T-cell (primary cell): ENCODE measurements around the gene GSTA3. TPM values are rescaled to one million over a fixed set of nuclear protein-coding genes. Genes with fewer than 3 reads are reported as not detected.
"Not testable (repeated sequence)": the region's sequence is repeated elsewhere in the genome, so short reads cannot be mapped to it uniquely, and the experiment has no call there.

Experiments
- ATAC-seq, 4 experiments: fragments of 200-7000 bp in 3 of 4; fragments of 150-1000 bp in 1 of 4; cut with Tn5 transposase; replicated peaks in 1 of 4; 1 replicate in 3 of 4; 2 replicates in 1 of 4; pipeline ENCODE4 v1.10.0; 2021; ENCODE audit warnings: moderate library complexity in 3 of 4, mild to moderate bottlenecking in 2 of 4, moderate number of reproducible peaks in 1 of 4
- CTCF ChIA-PET, 2 donors: fragments of 300-600 bp; sonication (Branson Sonifier 250); formaldehyde crosslinking; loops; one replicate each; lab custom pipeline; 2022; ENCODE audit warnings: antibody characterized with exemption in 2 of 2; lab: Charles Lee
- POLR2A ChIA-PET, 2 donors: fragments of 300-600 bp; sonication (Branson Sonifier 250); formaldehyde crosslinking; loops; one replicate each; lab custom pipeline; 2022; ENCODE audit warnings: antibody characterized with exemption in 2 of 2; lab: Charles Lee
- DNase-seq, 35 experiments: peaks; one replicate each; pipeline versions ENCODE4 v3.0.0 to v3.0.0-alpha.2; 2013 to 2023
- H3K27ac ChIP-seq: one replicate; pipeline ENCODE4 v1.5.1; 2013; ENCODE audit warnings: low read length
- H3K27me3 ChIP-seq, 2 experiments: replicated peaks in 1 of 2; 1 replicate in 1 of 2; 2 replicates in 1 of 2; pipeline versions ENCODE4 v1.6.1 to v1.7.0; 2013; ENCODE audit warnings: low read length in 1 of 2, mixed read lengths in 1 of 2; ENCODE audit not compliant: control insufficient read depth in 2 of 2, insufficient read depth in 2 of 2; ENCODE audit errors: extremely low read depth in 1 of 2
- H3K36me3 ChIP-seq, 2 donors: 1 replicate in 1 of 2; 2 replicates in 1 of 2; pipeline versions ENCODE4 v1.6.1 to v1.7.0; 2013; ENCODE audit warnings: low read length in 1 of 2; ENCODE audit not compliant: control insufficient read depth in 2 of 2, insufficient read depth in 1 of 2; ENCODE audit errors: extremely low read depth in 1 of 2
- H3K4me1 ChIP-seq, 2 experiments: 1 replicate in 1 of 2; 2 replicates in 1 of 2; pipeline versions ENCODE4 v1.6.1 to v1.7.0; 2013; ENCODE audit warnings: low read length in 2 of 2, mixed read lengths in 1 of 2; ENCODE audit not compliant: insufficient read depth in 2 of 2, control insufficient read depth in 1 of 2; ENCODE audit errors: extremely low read depth in 1 of 2
- H3K4me3 ChIP-seq, 2 donors: 1 replicate in 1 of 2; 2 replicates in 1 of 2; pipeline versions ENCODE4 v1.5.1 to v1.7.0; 2013; ENCODE audit warnings: mild to moderate bottlenecking in 2 of 2, low read length in 1 of 2, moderate library complexity in 1 of 2; ENCODE audit not compliant: control insufficient read depth in 1 of 2; ENCODE audit errors: extremely low read depth in 1 of 2
- H3K9me3 ChIP-seq: 2 replicates; pipeline ENCODE4 v1.7.0; 2013
- H3K27ac Mint-ChIP-seq, 2 donors: one replicate each; pipeline ENCODE4 v1.8.0; 2020 to 2021; ENCODE audit warnings: mild to moderate bottlenecking in 2 of 2, mixed read lengths in 2 of 2
- H3K27me3 Mint-ChIP-seq, 2 donors: one replicate each; pipeline ENCODE4 v1.8.0; 2021 to 2022; ENCODE audit warnings: mixed read lengths in 2 of 2
- H3K36me3 Mint-ChIP-seq: one replicate; pipeline ENCODE4 v1.8.0; 2021; ENCODE audit warnings: mixed read lengths
- H3K4me1 Mint-ChIP-seq, 3 donors: one replicate each; pipeline ENCODE4 v1.8.0; 2020 to 2022; ENCODE audit warnings: mixed read lengths in 3 of 3, mild to moderate bottlenecking in 1 of 3
- H3K4me3 Mint-ChIP-seq, 3 donors: one replicate each; pipeline ENCODE4 v1.8.0; 2020 to 2022; ENCODE audit warnings: mild to moderate bottlenecking in 3 of 3, mixed read lengths in 3 of 3, moderate library complexity in 3 of 3
- H3K9me3 Mint-ChIP-seq, 3 donors: one replicate each; pipeline ENCODE4 v1.8.0; 2020 to 2022; ENCODE audit warnings: mixed read lengths in 3 of 3
- WGBS: methylation state at CpG from one replicate; pipeline ENCODE4 v1.1.5; 2013; ENCODE audit warnings: missing lambda C conversion rate; ENCODE audit not compliant: insufficient coverage; 5-methylcytosine and 5-hydroxymethylcytosine counted together
- total RNA-seq, 35 experiments: library from RNA in 6 of 35; stranded (reverse) in 6 of 35; fragments of 120-200 nt in 1 of 35; gene quantifications; one replicate each; pipeline versions ENCODE4 v1.2.1 to v1.2.4 and lab custom pipeline; 2013 to 2026

The GSTA3 gene
- total RNA-seq, 5 donors from 2014 or later (not counting 1 experiment from before 2014, with no cell fraction given): not detected

DNA sequence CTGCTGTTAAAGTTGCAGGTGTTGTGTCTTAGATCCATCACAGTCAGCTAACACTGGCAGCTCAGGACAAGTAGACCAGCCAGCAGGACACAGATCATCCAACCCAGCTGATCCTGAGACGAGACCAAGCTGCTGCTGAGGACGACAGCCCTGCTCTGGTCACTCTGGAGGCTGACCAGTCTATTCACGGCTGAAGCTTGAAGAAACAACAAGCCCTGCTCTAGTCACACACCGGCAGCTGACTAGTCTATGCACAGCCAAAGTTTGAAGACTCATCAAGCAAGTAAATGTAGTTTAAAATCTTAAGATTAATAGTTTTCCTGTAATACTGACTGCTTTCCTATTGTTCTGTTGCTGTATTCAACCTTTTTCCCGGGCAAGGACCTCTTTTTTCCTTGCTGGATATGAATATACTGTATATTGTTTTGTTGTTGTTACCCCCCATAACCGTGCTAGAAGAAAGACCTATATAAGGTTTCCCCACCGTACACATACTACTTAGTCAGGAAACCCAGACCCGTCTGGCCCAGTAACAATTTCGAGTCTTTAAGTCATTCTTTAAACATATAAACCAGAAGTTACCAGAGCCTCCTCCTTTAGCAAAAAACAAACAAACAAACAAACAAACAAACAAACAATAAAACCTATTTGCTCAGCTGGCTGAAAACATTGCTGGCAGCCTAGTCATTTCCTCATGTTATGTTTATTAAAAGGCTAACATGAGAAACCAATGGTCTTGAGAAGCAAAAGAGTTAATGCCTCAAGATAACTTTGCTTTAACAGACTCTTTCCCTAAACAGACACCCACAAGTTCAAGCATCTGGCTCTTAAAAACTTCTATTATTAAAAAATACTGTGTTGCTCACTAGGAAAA, 16.7 kb upstream of the GSTA3 start:
- POLR2A ChIA-PET: no interaction called here
- H3K4me1 ChIP-seq: no peaks in the 10 kb centered on the region
- Mint-ChIP-seq H3K27me3 (peaks cover 7 to 13% of the 10 kb centered on the region in 2 donors), H3K36me3 (no peaks in the 10 kb centered on the region), H3K4me1 (no peaks in the 10 kb centered on the region), H3K27ac (no peak overlapping the region), H3K4me3 (no peak overlapping the region), H3K9me3 (no peaks in the 10 kb centered on the region)
- no peaks in the 10 kb centered on the region for H3K36me3 ChIP-seq
- ATAC-seq (no peak), DNase-seq (no peak)
- CTCF ChIA-PET: no interaction called here
- no peaks in the 10 kb centered on the region for H3K9me3 ChIP-seq
- 79% methylated on average over 5 of the region's 9 CpGs for WGBS
- no peak overlapping the region for H3K27ac ChIP-seq
- H3K4me3 ChIP-seq: no peak overlapping the region
- H3K27me3 ChIP-seq: no peaks in the 10 kb centered on the region

DNA sequence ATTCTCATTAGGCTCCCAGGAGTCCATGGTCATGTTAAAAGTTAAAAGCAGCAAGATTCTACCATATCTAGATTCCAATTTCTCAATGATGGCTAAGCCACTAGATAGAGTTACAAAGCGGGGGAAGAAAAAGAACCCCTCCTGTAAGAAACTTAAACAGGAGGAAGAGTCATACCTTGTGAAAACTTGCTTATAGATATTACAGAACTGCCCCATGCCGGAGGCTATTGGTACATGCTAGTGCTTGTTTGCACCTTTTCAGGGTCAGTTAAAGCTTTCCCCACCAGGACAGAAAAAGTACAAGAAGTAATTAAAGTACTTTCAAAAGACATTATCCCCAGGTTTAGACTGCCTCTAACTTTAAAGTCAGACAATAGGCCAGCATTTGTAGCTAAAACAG, 15.5 kb upstream of the GSTA3 start:
- H3K9me3 ChIP-seq: no peaks in the 10 kb centered on the region
- WGBS: no CpG with 5 or more reads among the region's 2 CpGs
- H3K27ac ChIP-seq: no peak overlapping the region
- CTCF ChIA-PET: no interaction called here
- Mint-ChIP-seq H3K27me3 (peaks cover 7 to 17% of the 10 kb centered on the region in 2 donors), H3K4me1 (no peaks in the 10 kb centered on the region), H3K9me3 (no peaks in the 10 kb centered on the region), H3K36me3 (no peaks in the 10 kb centered on the region), H3K4me3 (no peak overlapping the region), H3K27ac (no peak overlapping the region)
- no peaks in the 10 kb centered on the region for H3K36me3 ChIP-seq
- ATAC-seq (no peak), DNase-seq (no peak)
- no peaks in the 10 kb centered on the region for H3K27me3 ChIP-seq
- no peaks in the 10 kb centered on the region for H3K4me1 ChIP-seq
- no peak overlapping the region for H3K4me3 ChIP-seq
- POLR2A ChIA-PET: no interaction called here

DNA sequence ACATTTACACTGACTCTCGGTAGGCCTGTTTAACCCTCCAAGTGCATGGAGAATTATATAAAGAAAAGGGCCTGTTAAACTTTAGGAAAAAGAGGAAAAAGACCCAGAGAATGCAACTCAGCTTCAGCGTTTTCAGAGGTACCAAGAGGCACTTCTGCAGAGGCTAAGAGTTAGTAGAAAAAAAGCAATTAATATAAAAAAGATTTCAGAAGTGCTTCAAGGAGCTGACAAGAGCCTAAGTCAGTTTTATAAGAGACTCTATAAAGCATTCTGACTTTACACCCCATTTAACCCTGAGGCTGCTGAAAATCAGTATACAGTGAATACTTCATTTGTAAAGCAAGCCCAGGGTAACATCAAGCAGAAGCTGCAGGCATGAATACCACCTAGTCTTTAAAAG, 14.2 kb upstream of the GSTA3 start:
- ATAC-seq, H3K27ac Mint-ChIP-seq, H3K4me3 ChIP-seq: not testable (repeated sequence)

DNA sequence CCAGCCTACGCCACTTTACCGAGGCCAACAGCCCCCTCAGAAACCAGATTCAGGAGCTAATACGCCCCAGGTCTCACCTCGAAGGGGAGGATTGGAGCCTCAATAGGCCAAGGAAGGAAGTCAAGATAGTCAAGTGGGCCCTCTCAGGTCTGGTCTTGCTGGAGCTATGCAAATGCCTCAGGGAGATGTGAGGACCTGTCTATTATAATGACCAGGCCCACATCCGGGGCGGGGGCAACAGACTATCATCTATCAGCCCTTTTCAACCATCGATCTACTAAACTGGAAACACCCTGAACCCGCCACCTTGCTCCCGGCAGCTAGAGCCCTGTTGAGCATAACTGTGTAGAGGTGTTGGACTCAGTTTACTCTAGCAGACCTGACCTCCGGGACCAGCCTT, 12.7 kb upstream of the GSTA3 start:
- Histone ChIP-seq H3K27ac (no peak overlapping the region), H3K36me3 (no peaks in the 10 kb centered on the region), H3K4me3 (no peak overlapping the region), H3K27me3 (no peaks in the 10 kb centered on the region), H3K9me3 (no peaks in the 10 kb centered on the region), H3K4me1 (no peaks in the 10 kb centered on the region)
- CTCF ChIA-PET: no interaction called here
- ATAC-seq (no peak), DNase-seq (no peak)
- Mint-ChIP-seq H3K9me3 (no peaks in the 10 kb centered on the region), H3K36me3 (no peaks in the 10 kb centered on the region), H3K27ac (no peak overlapping the region), H3K27me3 (peaks cover 11 to 17% of the 10 kb centered on the region in 2 donors), H3K4me3 (no peak overlapping the region), H3K4me1 (no peaks in the 10 kb centered on the region)
- POLR2A ChIA-PET: no interaction called here
- 93% methylated on average over 2 of the region's 10 CpGs for WGBS

More for the DNA sequence above, 14.2 kb upstream of the GSTA3 start:
- DNase-seq, H3K4me1 ChIP-seq, H3K4me1 Mint-ChIP-seq, H3K9me3 Mint-ChIP-seq, H3K9me3 ChIP-seq, H3K4me3 Mint-ChIP-seq, H3K36me3 Mint-ChIP-seq, H3K27me3 ChIP-seq, H3K27ac ChIP-seq, POLR2A ChIA-PET, CTCF ChIA-PET, H3K36me3 ChIP-seq: not testable (repeated sequence)
- peaks cover 9 to 17% of the 10 kb centered on the region in 2 donors for H3K27me3 Mint-ChIP-seq
- no CpG with 5 or more reads among the region's 2 CpGs for WGBS

DNA sequence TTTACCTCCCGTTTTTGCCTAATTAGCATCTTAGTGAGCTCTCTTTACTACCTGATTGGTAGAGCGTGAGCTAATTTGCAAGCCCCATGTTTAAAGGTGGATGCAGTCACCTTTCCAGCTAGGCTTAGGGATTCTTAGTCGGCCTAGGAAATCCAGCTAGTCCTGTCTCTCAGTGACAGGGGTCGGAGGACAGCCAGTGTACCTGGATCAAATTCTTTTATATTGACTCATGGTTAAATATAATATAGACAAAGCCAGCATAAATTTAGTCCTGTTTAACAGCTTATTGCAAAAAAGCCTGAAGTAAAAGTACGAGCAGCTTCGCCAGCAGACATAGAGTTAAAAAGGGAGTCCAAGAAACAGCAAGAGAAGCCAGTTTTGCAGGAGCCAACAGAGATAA, 12.2 kb upstream of the GSTA3 start:
- H3K4me3 ChIP-seq: no peak overlapping the region
- no peaks in the 10 kb centered on the region for H3K9me3 Mint-ChIP-seq
- peaks cover 11 to 14% of the 10 kb centered on the region in 2 donors for H3K27me3 Mint-ChIP-seq
- no peaks in the 10 kb centered on the region for H3K27me3 ChIP-seq
- H3K27ac Mint-ChIP-seq: no peak overlapping the region
- ChIA-PET POLR2A (no interaction called here), CTCF (no interaction called here)
- H3K27ac ChIP-seq: no peak overlapping the region
- WGBS: 93% methylated on average over 3 of the region's 6 CpGs
- no peaks in the 10 kb centered on the region for H3K4me1 Mint-ChIP-seq
- H3K36me3 ChIP-seq: no peaks in the 10 kb centered on the region
- DNase-seq (no peak), ATAC-seq (no peak)
- H3K36me3 Mint-ChIP-seq: no peaks in the 10 kb centered on the region
- no peak overlapping the region for H3K4me3 Mint-ChIP-seq
- H3K9me3 ChIP-seq: no peaks in the 10 kb centered on the region
- H3K4me1 ChIP-seq: no peaks in the 10 kb centered on the region

DNA sequence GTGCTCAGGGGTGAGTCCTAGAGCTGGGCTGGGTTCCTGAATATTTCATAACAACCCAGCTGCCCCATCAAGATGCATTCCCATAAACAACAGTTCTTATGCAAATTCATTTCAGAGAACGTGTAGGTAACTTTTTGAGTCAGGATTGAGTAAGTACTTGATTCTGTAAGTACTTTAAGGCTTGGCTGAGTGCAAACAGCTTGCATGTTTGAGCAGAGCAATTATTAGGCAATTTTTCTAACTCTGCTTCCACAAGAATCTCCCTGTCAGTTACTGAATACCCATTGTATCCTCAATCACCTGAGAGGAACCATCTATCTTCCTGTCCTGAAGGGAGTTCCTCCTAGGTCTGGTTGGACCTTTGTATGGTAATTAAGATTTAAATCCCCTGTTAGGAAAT, 10.0 kb upstream of the GSTA3 start:
- H3K4me1 Mint-ChIP-seq, H3K27ac Mint-ChIP-seq, H3K4me3 Mint-ChIP-seq, H3K4me3 ChIP-seq, H3K27me3 ChIP-seq, CTCF ChIA-PET, H3K4me1 ChIP-seq, DNase-seq, H3K36me3 ChIP-seq, POLR2A ChIA-PET, H3K9me3 ChIP-seq, H3K9me3 Mint-ChIP-seq, H3K36me3 Mint-ChIP-seq, ATAC-seq, H3K27ac ChIP-seq: not testable (repeated sequence)
- WGBS: no CpG with 5 or more reads among the region's 1 CpG
- H3K27me3 Mint-ChIP-seq: peaks cover 14 to 16% of the 10 kb centered on the region in 2 donors
